PC-3 (cell line): ENCODE measurements around the gene IP6K1. TPM values are rescaled to one million over a fixed set of nuclear protein-coding genes. Genes with fewer than 3 reads are reported as not detected.

Source experiments
- ATAC-seq: fragments of 200-7000 bp; cut with Tn5 transposase; 2 replicates; pipeline ENCODE4 v1.9.1; 2020; ENCODE audit warnings: mild to moderate bottlenecking, moderate library complexity
- BruUV-seq: library from RNA; stranded (reverse); fragments of 400-500 nt; replicated peaks from 2 replicates; lab custom pipeline; 2021; lab: Mats Ljungman, UMichigan
- CTCF ChIA-PET: fragments of 300-600 bp; sonication (Branson Sonifier 250); formaldehyde crosslinking; loops from one replicate; lab custom pipeline; 2022; ENCODE audit warnings: antibody characterized with exemption; lab: Charles Lee
- POLR2A ChIA-PET: fragments of 300-600 bp; sonication (Branson Sonifier 250); formaldehyde crosslinking; loops from one replicate; lab custom pipeline; 2022; ENCODE audit warnings: antibody characterized with exemption; ENCODE audit not compliant: unreplicated experiment; lab: Charles Lee
- DNase-seq: peaks from one replicate; pipeline ENCODE4 v3.0.0-alpha.2; 2015
- H2AFZ ChIP-seq: fragments of 300-600 bp; sonication (generic); 2 replicates; pipeline ENCODE4 v1.6.0; 2016; ENCODE audit warnings: antibody characterized with exemption, low read length
- H3F3A ChIP-seq: fragments of 300-600 bp; sonication (generic); one replicate; pipeline ENCODE4 v1.6.0; 2017; ENCODE audit warnings: antibody characterized with exemption, low read length, control low read depth, mild to moderate bottlenecking; ENCODE audit not compliant: unreplicated experiment
- H3K27ac ChIP-seq: fragments of 300-600 bp; sonication (generic); 2 replicates; pipeline ENCODE4 v1.5.1; 2016; ENCODE audit warnings: mild to moderate bottlenecking, low read length
- H3K27me3 ChIP-seq: fragments of 300-600 bp; sonication (generic); 2 replicates; pipeline ENCODE4 v1.6.1; 2016; ENCODE audit warnings: low read length, mixed read lengths
- H3K36me3 ChIP-seq: fragments of 300-600 bp; sonication (generic); 2 replicates; pipeline ENCODE4 v1.6.1; 2016; ENCODE audit warnings: low read depth, mixed run types, low read length, mixed read lengths
- H3K4me1 ChIP-seq: fragments of 300-600 bp; sonication (generic); 2 replicates; pipeline ENCODE4 v1.5.1; 2016; ENCODE audit warnings: low read length; ENCODE audit not compliant: insufficient read depth
- H3K4me2 ChIP-seq: fragments of 300-600 bp; sonication (generic); 2 replicates; pipeline ENCODE4 v1.6.0; 2016; ENCODE audit warnings: low read length
- H3K4me3 ChIP-seq: fragments of 300-600 bp; sonication (generic); 2 replicates; pipeline ENCODE4 v1.5.1; 2016; ENCODE audit warnings: mild to moderate bottlenecking, low read length, mixed read lengths
- H3K79me2 ChIP-seq: fragments of 300-600 bp; sonication (generic); 2 replicates; pipeline ENCODE4 v1.6.1; 2017; ENCODE audit warnings: low read length, mixed read lengths
- H3K9ac ChIP-seq: fragments of 300-600 bp; sonication (generic); 2 replicates; pipeline ENCODE4 v1.6.0; 2016; ENCODE audit warnings: mild to moderate bottlenecking, low read length
- H3K9me2 ChIP-seq: fragments of 300-600 bp; sonication (generic); replicated peaks from 2 replicates; pipeline ENCODE4 v1.6.1; 2016; ENCODE audit warnings: mixed run types, low read length, mixed read lengths
- H3K9me3 ChIP-seq: fragments of 300-600 bp; sonication (generic); 2 replicates; pipeline ENCODE4 v1.6.1; 2016; ENCODE audit warnings: low read length, mixed read lengths
- H4K20me1 ChIP-seq: fragments of 300-600 bp; sonication (generic); 2 replicates; pipeline ENCODE4 v1.6.1; 2016; ENCODE audit warnings: low read length, mixed read lengths
- EZH2 ChIP-seq: fragments of 300-600 bp; sonication (generic); IDR thresholded peaks from one replicate; pipeline ENCODE4 v1.6.1; 2017; ENCODE audit warnings: antibody characterized with exemption, mild to moderate bottlenecking, low read length; ENCODE audit not compliant: unreplicated experiment
- EZH2phosphoT487 ChIP-seq: fragments of 300-600 bp; sonication (generic); IDR thresholded peaks from 2 replicates; pipeline ENCODE4 v1.6.1; 2018; ENCODE audit warnings: mild to moderate bottlenecking, antibody characterized with exemption, low read length, borderline replicate concordance
- intact Hi-C: fragments of 100-400 bp; cut with micrococcal nuclease; formaldehyde crosslinking; loops from 2 replicates; pipeline ENCODE4 v1.9.0; 2023
- total RNA-seq: library from RNA; depleted of rRNA; stranded (reverse); fragments of >200 nt; gene quantifications from 2 replicates; pipeline ENCODE4 v1.2.3, GENCODE V29; 2014
- TF ChIP-seq, protein P1 (sequence below): fragments of 300-600 bp; sonication (generic); conservative IDR thresholded peaks from 2 replicates; pipeline ENCODE4 v1.5.1; 2017; ENCODE audit warnings: antibody characterized with exemption, low read depth, mild to moderate bottlenecking, low read length

Gene IP6K1
- total RNA-seq, 1 experiment from 2014 or later, result 50.3 TPM

DNA sequence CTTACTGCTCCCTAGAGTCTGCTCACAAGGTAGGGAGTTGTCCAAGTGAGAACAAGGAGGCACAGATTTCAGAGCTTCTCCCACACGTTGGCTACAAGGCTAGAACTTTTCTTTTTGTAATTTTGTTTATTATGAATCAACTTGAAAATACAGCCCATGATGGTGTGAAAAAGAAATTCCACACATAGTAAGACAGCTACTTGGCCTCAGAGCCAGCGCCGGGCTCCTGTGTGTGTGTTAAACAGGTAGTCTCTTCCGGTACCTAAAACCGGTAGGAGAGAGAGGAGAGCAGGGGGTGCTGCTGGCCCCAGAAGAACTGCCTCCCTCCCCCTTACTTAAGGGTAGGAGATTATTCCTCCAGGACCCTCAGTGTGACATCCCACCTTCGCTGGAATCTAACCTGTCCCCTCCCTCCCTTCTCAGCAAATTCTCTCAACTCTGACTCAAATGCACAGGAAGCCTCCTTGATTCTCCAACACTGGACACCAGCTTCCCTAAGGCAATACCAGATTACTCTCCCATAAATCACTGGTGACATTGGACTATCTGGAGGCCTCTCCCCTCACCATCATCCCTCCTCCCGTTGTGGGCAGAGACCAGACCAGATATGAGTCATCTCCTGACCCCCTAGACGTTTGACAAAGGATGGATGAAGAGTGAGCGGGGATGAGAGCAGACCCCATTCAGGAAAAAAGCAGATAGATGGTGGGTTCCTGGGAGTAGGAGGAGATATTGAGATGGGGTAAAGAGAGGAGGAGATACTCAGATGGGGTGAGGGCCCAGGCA lies 4.5 kb upstream of the IP6K1 start:
- no peaks in the 10 kb centered on the region for H3K27me3 ChIP-seq
- no TSS peak for BruUV-seq
- no peak overlapping the region for H3K27ac ChIP-seq
- H3K79me2 ChIP-seq, result peaks cover 5% of the 10 kb centered on the region
- H3F3A ChIP-seq, result no peaks in the 10 kb centered on the region
- H3K9ac ChIP-seq, result no peak overlapping the region
- DNase-seq (peak; percentile 47), ATAC-seq (no peak)
- no peak overlapping the region for H3K4me3 ChIP-seq
- no peak overlapping the region for H3K4me2 ChIP-seq
- ChIA-PET POLR2A (no interaction called here), CTCF (no interaction called here)
- H3K4me1 ChIP-seq, result peaks cover 7% of the 10 kb centered on the region
- no peaks in the 10 kb centered on the region for H4K20me1 ChIP-seq
- no peaks in the 10 kb centered on the region for H3K36me3 ChIP-seq
- no peak overlapping the region for H2AFZ ChIP-seq
- no peaks in the 10 kb centered on the region for H3K9me2 ChIP-seq
- TF ChIP-seq, protein P1, sequence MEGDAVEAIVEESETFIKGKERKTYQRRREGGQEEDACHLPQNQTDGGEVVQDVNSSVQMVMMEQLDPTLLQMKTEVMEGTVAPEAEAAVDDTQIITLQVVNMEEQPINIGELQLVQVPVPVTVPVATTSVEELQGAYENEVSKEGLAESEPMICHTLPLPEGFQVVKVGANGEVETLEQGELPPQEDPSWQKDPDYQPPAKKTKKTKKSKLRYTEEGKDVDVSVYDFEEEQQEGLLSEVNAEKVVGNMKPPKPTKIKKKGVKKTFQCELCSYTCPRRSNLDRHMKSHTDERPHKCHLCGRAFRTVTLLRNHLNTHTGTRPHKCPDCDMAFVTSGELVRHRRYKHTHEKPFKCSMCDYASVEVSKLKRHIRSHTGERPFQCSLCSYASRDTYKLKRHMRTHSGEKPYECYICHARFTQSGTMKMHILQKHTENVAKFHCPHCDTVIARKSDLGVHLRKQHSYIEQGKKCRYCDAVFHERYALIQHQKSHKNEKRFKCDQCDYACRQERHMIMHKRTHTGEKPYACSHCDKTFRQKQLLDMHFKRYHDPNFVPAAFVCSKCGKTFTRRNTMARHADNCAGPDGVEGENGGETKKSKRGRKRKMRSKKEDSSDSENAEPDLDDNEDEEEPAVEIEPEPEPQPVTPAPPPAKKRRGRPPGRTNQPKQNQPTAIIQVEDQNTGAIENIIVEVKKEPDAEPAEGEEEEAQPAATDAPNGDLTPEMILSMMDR, result no peak
- TF ChIP-seq EZH2phosphoT487 (no peak), EZH2 (no peak)
- intact Hi-C loops, result no loop called here
- no peaks in the 10 kb centered on the region for H3K9me3 ChIP-seq

DNA sequence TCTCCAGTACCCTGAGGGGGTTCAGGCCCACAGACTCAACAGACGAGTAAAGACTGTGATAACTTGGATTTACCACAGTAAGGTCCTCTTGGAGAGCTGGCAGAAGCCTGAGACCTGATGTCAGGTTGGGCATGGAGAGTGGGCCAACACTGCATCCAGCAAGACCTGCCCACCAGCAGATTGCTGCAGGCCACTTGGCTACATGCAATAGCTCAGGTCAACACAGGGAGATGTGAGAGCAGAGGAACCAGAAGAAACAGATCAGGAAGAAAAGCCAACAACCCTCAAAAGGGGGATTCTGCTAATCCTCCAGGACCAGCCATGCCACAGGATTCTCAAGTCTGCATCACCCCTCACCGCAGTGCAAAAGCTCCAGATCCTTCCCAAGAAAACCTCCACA lies 1.7 kb upstream of the IP6K1 start:
- ATAC-seq (no peak), DNase-seq (no peak)
- no peak overlapping the region for H3K27ac ChIP-seq
- H3K36me3 ChIP-seq, result no peaks in the 10 kb centered on the region
- no peak overlapping the region for H3K9ac ChIP-seq
- TF ChIP-seq, protein P1, result no peak
- no peak for TF ChIP-seq EZH2
- no peak for TF ChIP-seq EZH2phosphoT487
- no peaks in the 10 kb centered on the region for H4K20me1 ChIP-seq
- no peaks in the 10 kb centered on the region for H3K27me3 ChIP-seq
- ChIA-PET CTCF (no interaction called here), POLR2A (no interaction called here)
- no peaks in the 10 kb centered on the region for H3K9me2 ChIP-seq
- H2AFZ ChIP-seq, result no peak overlapping the region
- no TSS peak for BruUV-seq
- H3K9me3 ChIP-seq, result no peaks in the 10 kb centered on the region
- H3K79me2 ChIP-seq, result peaks cover 31% of the 10 kb centered on the region
- intact Hi-C loops, result loop anchor here (5.0 kb wide), 1 partner anchor 114 kb away; the partner anchor contains the start of gene MST1R
- H3K4me1 ChIP-seq, result peaks cover 14% of the 10 kb centered on the region
- H3K4me3 ChIP-seq, result no peak overlapping the region
- no peaks in the 10 kb centered on the region for H3F3A ChIP-seq
- H3K4me2 ChIP-seq, result no peak overlapping the region

DNA sequence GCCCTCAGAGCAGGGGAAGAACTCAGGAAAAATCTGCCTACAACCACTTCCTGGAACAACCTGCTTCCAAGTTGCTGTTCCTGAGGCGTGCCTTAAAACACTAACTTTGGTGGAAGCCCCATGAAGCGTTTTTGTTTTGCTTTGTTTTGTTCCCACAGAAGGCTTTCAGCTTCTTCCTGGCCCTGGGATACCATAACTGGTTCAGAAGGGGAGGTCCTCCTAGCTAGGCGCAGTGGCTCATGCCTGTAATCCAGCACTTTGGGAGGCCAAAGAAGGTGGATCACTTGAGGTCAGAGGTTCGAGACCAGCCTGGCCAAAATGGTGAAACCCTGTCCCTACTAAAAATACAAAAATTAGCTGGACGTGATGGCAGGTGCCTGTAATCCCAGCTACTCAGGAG lies 1.2 kb upstream of the IP6K1 start:
- no peak overlapping the region for H3K27ac ChIP-seq
- H3K27me3 ChIP-seq, result no peaks in the 10 kb centered on the region
- ChIA-PET POLR2A (no interaction called here), CTCF (interaction anchor here (0.5 to 1.2 kb wide), 2 partner anchors 52 to 86 kb away, joined by 3 to 5 read pairs; no protein-coding TSS in a partner anchor)
- H4K20me1 ChIP-seq, result no peaks in the 10 kb centered on the region
- BruUV-seq, result no TSS peak
- H3K9me2 ChIP-seq, result no peaks in the 10 kb centered on the region
- H2AFZ ChIP-seq, result no peak overlapping the region; the same call in 1 of the 2 replicates
- intact Hi-C loops, result loop anchor here (5.0 kb wide), 1 partner anchor 115 kb away; the partner anchor contains the start of gene MST1R
- no peak overlapping the region for H3K4me3 ChIP-seq
- H3K4me2 ChIP-seq, result no peak overlapping the region
- no peak for ATAC-seq
- H3K36me3 ChIP-seq, result no peaks in the 10 kb centered on the region
- TF ChIP-seq EZH2 (no peak), EZH2phosphoT487 (no peak)
- TF ChIP-seq, protein P1, result no peak
- no peaks in the 10 kb centered on the region for H3F3A ChIP-seq
- H3K79me2 ChIP-seq, result peaks cover 34% of the 10 kb centered on the region
- H3K4me1 ChIP-seq, result peaks cover 14% of the 10 kb centered on the region
- no peak for DNase-seq
- H3K9me3 ChIP-seq, result no peaks in the 10 kb centered on the region
- no peak overlapping the region for H3K9ac ChIP-seq
